Activated T-cell treated with anti-CD3 and anti-CD28 coated beads for 1 hour (primary cell): Measurements from ENCODE around the gene ANKS1A.
"Not testable (repeated sequence)": the region's sequence is repeated elsewhere in the genome, so short reads cannot be mapped to it uniquely, and the experiment has no call there.

ENCODE experiments used
- DNase-seq: peaks from one replicate; pipeline ENCODE4 v3.0.0-alpha.2; 2020; ENCODE audit warnings: low read depth

The ANKS1A gene

GRCh38 chr6:35085359-35086281 lies 196.6 kb downstream of the ANKS1A start:
- DNase-seq, result no peak

GRCh38 chr6:35086282-35086632 lies 197.2 kb downstream of the ANKS1A start:
- no peak for DNase-seq

- no peak for DNase-seq
Observed at GRCh38 chr6:35086636-35087360, 197.7 kb downstream of the ANKS1A start.

GRCh38 chr6:35087361-35088280 lies 198.6 kb downstream of the ANKS1A start:
- DNase-seq, result no peak

GRCh38 chr6:35088281-35089215 lies 199.5 kb downstream of the ANKS1A start:
- no peak for DNase-seq

- DNase-seq, result no peak
Observed at GRCh38 chr6:35089216-35089934, 200.3 kb downstream of the ANKS1A start.

- no peak for DNase-seq
Observed at GRCh38 chr6:35089935-35090505, 201.0 kb downstream of the ANKS1A start.

GRCh38 chr6:35090734-35091133 lies 201.7 kb downstream of the ANKS1A start:
- DNase-seq, result no peak

- no peak for DNase-seq
Observed at GRCh38 chr6:35091346-35092083, 202.5 kb downstream of the ANKS1A start.

- no peak for DNase-seq
Observed at GRCh38 chr6:35092362-35093117, 203.5 kb downstream of the ANKS1A start.

GRCh38 chr6:35093118-35093445 lies 204.0 kb downstream of the ANKS1A start:
- no peak for DNase-seq

GRCh38 chr6:35093783-35094182 lies 204.7 kb downstream of the ANKS1A start:
- DNase-seq, result no peak

- no peak for DNase-seq
Observed at GRCh38 chr6:35094183-35094582, 205.1 kb downstream of the ANKS1A start.

GRCh38 chr6:35096129-35096862 lies 207.2 kb downstream of the ANKS1A start:
- no peak for DNase-seq

- DNase-seq, result no peak
Observed at GRCh38 chr6:35099116-35099515, 210.1 kb downstream of the ANKS1A start.

- no peak for DNase-seq
Observed at GRCh38 chr6:35105078-35105477, 216.0 kb downstream of the ANKS1A start.

- DNase-seq, result not testable (repeated sequence)
Observed at GRCh38 chr6:35106061-35106460, 217.0 kb downstream of the ANKS1A start.

GRCh38 chr6:35107208-35107607 lies 218.2 kb downstream of the ANKS1A start:
- not testable (repeated sequence) for DNase-seq
